K562 (cell line): ENCODE data around the gene DOCK3. TPM values are rescaled to one million over a fixed set of nuclear protein-coding genes. Genes with fewer than 3 reads are reported as not detected.

Experiments used
- BRCA1 ChIP-seq, 2 experiments: fragments of 450-650 bp in 1 of 2; sonication (generic) in 1 of 2; formaldehyde crosslinking in 1 of 2; IDR thresholded peaks; 2 replicates each; pipeline versions ENCODE4 v1.5.0 to v1.6.1; 2017 to 2020; ENCODE audit warnings: mild to moderate bottlenecking in 1 of 2, missing genetic modification reagents in 1 of 2
- CBX5 ChIP-seq: IDR thresholded peaks from 2 replicates; pipeline ENCODE4 v1.6.1; 2014; ENCODE audit warnings: low read depth, borderline replicate concordance
- CEBPZ ChIP-seq: fragments of 150-350 bp; IDR thresholded peaks from 2 replicates; pipeline ENCODE4 v1.6.1; 2014; ENCODE audit warnings: low read depth, mild to moderate bottlenecking, low read length, borderline replicate concordance
- CREM ChIP-seq: IDR thresholded peaks from 2 replicates; pipeline ENCODE4 v1.6.1; 2014; ENCODE audit warnings: antibody characterized with exemption, low read depth
- EP400 ChIP-seq: fragments of 450-650 bp; IDR thresholded peaks from 2 replicates; pipeline ENCODE4 v1.6.1; 2017; ENCODE audit warnings: antibody characterized with exemption, mild to moderate bottlenecking, moderate library complexity
- ETS1 ChIP-seq: conservative IDR thresholded peaks from 2 replicates; pipeline ENCODE4 v1.6.1; 2011; ENCODE audit warnings: low read depth, mild to moderate bottlenecking, low read length; ENCODE audit not compliant: control insufficient read depth
- FOXK1 ChIP-seq: sonication (generic); formaldehyde crosslinking; IDR thresholded peaks from 2 replicates; pipeline ENCODE4 v1.8.0; 2022; ENCODE audit warnings: missing genetic modification reagents, mild to moderate bottlenecking, borderline replicate concordance
- HDAC8 ChIP-seq: fragments of 450-650 bp; IDR thresholded peaks from 2 replicates; pipeline ENCODE4 v1.6.1; 2016; ENCODE audit warnings: mild to moderate bottlenecking, missing genetic modification characterization, moderate library complexity, missing compliant biosample characterization
- HMGN3 ChIP-seq: IDR thresholded peaks from 2 replicates; pipeline ENCODE4 v1.6.1; 2011; ENCODE audit warnings: borderline replicate concordance, low read depth, mild to moderate bottlenecking, mixed read lengths, low read length; ENCODE audit not compliant: insufficient read length; ENCODE audit errors: extremely low read depth
- KAT7 ChIP-seq: sonication (generic); formaldehyde crosslinking; IDR thresholded peaks from 2 replicates; pipeline ENCODE4 v1.8.0; 2022; ENCODE audit warnings: missing genetic modification reagents, mild to moderate bottlenecking, borderline replicate concordance
- L3MBTL2 ChIP-seq: fragments of 450-650 bp; IDR thresholded peaks from 2 replicates; pipeline ENCODE4 v1.6.1; 2016; ENCODE audit warnings: mild to moderate bottlenecking, moderate library complexity
- MYC ChIP-seq, 2 experiments: fragments of 250-450 bp in 1 of 2; sonication (Bioruptor Pico) in 1 of 2; IDR thresholded peaks; 2 replicates each; pipeline versions ENCODE4 v1.5.1 to v1.6.1; 2012 to 2021; ENCODE audit warnings: low read depth in 2 of 2, borderline replicate concordance in 1 of 2, improper control_type of control experiment in 1 of 2, low read length in 1 of 2, mild to moderate bottlenecking in 1 of 2, moderate library complexity in 1 of 2
- NR2C1 ChIP-seq, 2 experiments: fragments of 450-650 bp; IDR thresholded peaks; 2 replicates each; pipeline ENCODE4 v1.6.1; 2017; ENCODE audit warnings: mild to moderate bottlenecking in 2 of 2, antibody characterized with exemption in 1 of 2, inconsistent platforms in 1 of 2, missing compliant biosample characterization in 1 of 2, missing genetic modification characterization in 1 of 2
- ZBTB1 ChIP-seq: sonication (generic); formaldehyde crosslinking; IDR thresholded peaks from 2 replicates; pipeline ENCODE4 v1.8.1; 2023; ENCODE audit warnings: missing genetic modification reagents, low read depth, mild to moderate bottlenecking, borderline replicate concordance
- ZNF217 ChIP-seq: sonication (generic); formaldehyde crosslinking; IDR thresholded peaks from 2 replicates; pipeline ENCODE4 v1.8.0; 2022; ENCODE audit warnings: mild to moderate bottlenecking, missing genetic modification reagents
- ZNF584 ChIP-seq: fragments of 200-800 bp; sonication (Bioruptor generic); IDR thresholded peaks from 2 replicates; pipeline ENCODE4 v1.6.1; 2016; ENCODE audit warnings: low read depth, mild to moderate bottlenecking, missing genetic modification characterization, missing compliant biosample characterization
- polyA plus RNA-seq, 8 experiments: library from polyadenylated mRNA; depleted of rRNA in 4 of 8; stranded (reverse) in 5 of 8; unstranded in 3 of 8; fragments of >200 nt; fragmentation: Nextera tagmentation in 2 of 8; fragmentation: Illumina TruSeq in 1 of 8; extraction: Ambion mirVana in 2 of 8; extraction: Trizol in 1 of 8; gene quantifications; 2 replicates each; pipeline versions ENCODE4 v1.2.1 to v1.2.3, GENCODE V29; 2011 to 2014; ENCODE audit warnings: inconsistent platforms in 1 of 8, missing spikeins in 1 of 8
- total RNA-seq, 7 experiments: library from RNA; depleted of rRNA in 6 of 7; stranded (reverse); fragments of >200 nt in 6 of 7; fragmentation: Illumina TruSeq in 2 of 7; extraction: Trizol in 2 of 7; gene quantifications; 2 replicates each; pipeline versions ENCODE4 v1.2.1 to v1.2.3, GENCODE V29; 2011 to 2021; ENCODE audit warnings: low replicate concordance in 1 of 7

DOCK3 gene
- total and polyA plus RNA-seq, 9 of the 15 experiments (the other 6 are each of a cell fraction or from before 2014, with no cell fraction given): under 0.01 to 0.03 (median 0.01) TPM; not detected in 4

GRCh38 chr3:51384726-51385473 lies 710.2 kb downstream of the DOCK3 start, which contains the start of gene MANF (continued):
- TF ChIP-seq ZNF584 (CRISPR knock-in tag) (no peak), FOXK1 (CRISPR knock-in tag) (no peak), EP400 (peak; percentile 96), ETS1 (peak; percentile 42; the same call in 1 of the 2 replicates), MYC (IDR thresholded peaks at IDR 0.05; ENCODE audit: low read depth, low read length) (peak; percentile 55; the same call in 1 of the 2 replicates), MYC (CRISPR knock-in tag; IDR thresholded peaks at IDR 0.05; ENCODE audit: borderline replicate concordance, low read depth) (no peak), ZBTB1 (CRISPR knock-in tag) (peak; percentile 91), CREM (peak; percentile 95), CEBPZ (peak; percentile 67; the same call in 1 of the 2 replicates), CBX5 (no peak), NR2C1 (IDR thresholded peaks at IDR 0.05) (peak; percentile 51; the same call in 1 of the 2 replicates), NR2C1 (tag; IDR thresholded peaks at IDR 0.05) (peak; percentile 74), L3MBTL2 (no peak), HDAC8 (tag) (no peak), KAT7 (CRISPR knock-in tag) (peak; percentile 68; the same call in 1 of the 2 replicates), HMGN3 (peak; percentile 61), ZNF217 (CRISPR knock-in tag) (no peak), BRCA1 (IDR thresholded peaks at IDR 0.05) (no peak), BRCA1 (CRISPR knock-in tag; IDR thresholded peaks at IDR 0.05) (no peak)
